GM19438 (cell line): ENCODE results near the gene C21orf91.
"Not testable (repeated sequence)": the region's sequence is repeated elsewhere in the genome, so short reads cannot be mapped to it uniquely, and the experiment has no call there.

Experiments used
- ATAC-seq: cut with Tn5 transposase; IDR thresholded peaks from one replicate; pipeline ENCODE4 v1.9.1; 2021; ENCODE audit warnings: low read depth; ENCODE audit not compliant: unreplicated experiment

Gene C21orf91

GRCh38 chr21:17781524-17781923, 37.6 kb downstream of the C21orf91 start:
- ATAC-seq, result no peak

GRCh38 chr21:17780539-17780938, 38.6 kb downstream of the C21orf91 start:
- ATAC-seq, result peak; percentile 37

GRCh38 chr21:17779980-17780379, 39.2 kb downstream of the C21orf91 start:
- ATAC-seq, result no peak

GRCh38 chr21:17779496-17779895, 39.7 kb downstream of the C21orf91 start:
- no peak for ATAC-seq

GRCh38 chr21:17777072-17777765, 41.9 kb downstream of the C21orf91 start:
- no peak for ATAC-seq

GRCh38 chr21:17775431-17776126, 43.6 kb downstream of the C21orf91 start:
- peak; percentile 65 for ATAC-seq

- not testable (repeated sequence) for ATAC-seq
These were observed 44.1 kb downstream of the C21orf91 start for GRCh38 chr21:17775021-17775420.

GRCh38 chr21:17769447-17769845, 49.7 kb downstream of the C21orf91 start:
- no peak for ATAC-seq

- ATAC-seq, result no peak
These were observed 50.2 kb downstream of the C21orf91 start for GRCh38 chr21:17768840-17769446.

GRCh38 chr21:17765207-17765606, 53.9 kb downstream of the C21orf91 start:
- ATAC-seq, result no peak

GRCh38 chr21:17763288-17764037, 55.7 kb downstream of the C21orf91 start:
- no peak for ATAC-seq

GRCh38 chr21:17759511-17760178, 59.5 kb downstream of the C21orf91 start:
- no peak for ATAC-seq

- ATAC-seq, result no peak
These were observed 60.5 kb downstream of the C21orf91 start for GRCh38 chr21:17758683-17759082.

- ATAC-seq, result no peak
These were observed 61.5 kb downstream of the C21orf91 start for GRCh38 chr21:17757671-17758070.

GRCh38 chr21:17753736-17754135, 65.4 kb downstream of the C21orf91 start:
- no peak for ATAC-seq

GRCh38 chr21:17752171-17752570, 67.0 kb downstream of the C21orf91 start:
- ATAC-seq, result no peak

- no peak for ATAC-seq
These were observed 72.2 kb downstream of the C21orf91 start for GRCh38 chr21:17746920-17747319.

GRCh38 chr21:17745086-17745485, 74.1 kb downstream of the C21orf91 start:
- no peak for ATAC-seq

- no peak for ATAC-seq
These were observed 76.1 kb downstream of the C21orf91 start for GRCh38 chr21:17742940-17743592.

GRCh38 chr21:17742181-17742580, 77.0 kb downstream of the C21orf91 start:
- ATAC-seq, result no peak
